CD4-positive, alpha-beta T cell treated with Interleukin-2 at 100 ng/mL for 4 hours (primary cell): ENCODE data around the gene ADARB2.
"Not testable (repeated sequence)": the region's sequence is repeated elsewhere in the genome, so short reads cannot be mapped to it uniquely, and the experiment has no call there.

Experiments used
- DNase-seq: peaks from one replicate; pipeline ENCODE4 v3.0.0-alpha.2; 2020; ENCODE audit warnings: low spot score

The ADARB2 gene

DNA sequence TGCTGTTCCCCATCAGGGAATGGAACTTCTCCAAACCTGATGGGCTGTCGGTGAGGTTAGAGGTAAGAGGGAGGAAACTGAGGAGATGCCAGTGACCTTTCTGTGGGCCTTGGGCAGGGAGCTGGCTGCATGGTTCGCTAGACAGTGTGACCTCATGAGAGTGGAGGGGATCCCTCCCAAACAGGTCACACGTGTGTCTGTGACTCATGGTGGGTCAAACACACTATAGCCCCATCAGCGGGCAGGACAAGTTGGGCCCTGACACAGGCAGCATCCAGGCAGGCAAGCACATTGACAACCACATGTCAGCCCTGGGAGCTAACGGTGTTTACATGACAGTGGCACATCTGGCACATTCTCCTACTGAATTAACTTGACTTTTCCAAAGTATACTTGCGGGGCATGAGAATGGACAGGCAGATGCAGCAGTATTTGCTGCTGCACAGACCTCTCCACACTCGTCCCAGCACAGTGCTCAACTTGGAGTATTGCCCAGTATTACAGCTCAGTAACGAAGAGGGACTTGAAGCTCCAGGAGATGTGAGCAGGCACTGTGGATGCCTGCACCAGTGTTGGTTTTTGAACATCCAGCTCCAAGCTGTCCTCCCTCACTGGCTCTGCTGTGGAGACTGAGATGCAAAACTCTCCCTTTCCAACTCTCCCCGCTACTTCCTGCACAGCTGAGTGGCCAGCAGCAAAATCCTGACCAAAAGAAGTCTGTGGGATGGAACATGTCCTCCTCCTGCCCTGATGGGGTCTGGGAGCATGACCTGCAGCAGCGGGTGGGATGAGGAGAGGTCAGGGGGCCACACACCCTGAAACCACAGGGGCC is 481.5 kb downstream of the ADARB2 start:
- no peak for DNase-seq

GRCh38 chr10:1255118-1255517 is 482.2 kb downstream of the ADARB2 start:
- no peak for DNase-seq

GRCh38 chr10:1253523-1254353 is 483.6 kb downstream of the ADARB2 start:
- no peak for DNase-seq

GRCh38 chr10:1251769-1252168 is 485.6 kb downstream of the ADARB2 start:
- no peak for DNase-seq

GRCh38 chr10:1249142-1249920 is 488.0 kb downstream of the ADARB2 start:
- no peak for DNase-seq

GRCh38 chr10:1248262-1248630 is 489.1 kb downstream of the ADARB2 start:
- DNase-seq: not testable (repeated sequence)

GRCh38 chr10:1247598-1248261 is 489.6 kb downstream of the ADARB2 start:
- DNase-seq: no peak

DNA sequence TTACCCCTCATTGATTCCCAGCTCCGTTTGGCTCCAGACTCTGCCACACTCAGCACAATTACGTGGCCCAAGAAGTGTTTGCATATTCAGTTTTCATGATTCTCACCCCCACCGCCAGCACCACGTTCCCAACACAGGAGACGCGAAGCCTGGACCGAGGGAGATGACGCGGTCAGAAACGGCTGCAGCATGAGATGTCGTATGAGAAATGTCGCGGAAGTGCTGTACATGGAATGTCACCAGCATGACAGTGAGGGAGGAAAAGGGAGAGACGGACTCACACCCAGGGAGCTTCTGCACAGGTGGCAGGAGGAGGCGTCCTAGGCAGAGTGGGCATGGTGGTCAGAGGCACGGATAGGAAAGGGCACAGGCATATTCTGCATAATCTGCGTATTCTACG is 492.8 kb downstream of the ADARB2 start:
- DNase-seq: no peak

DNA sequence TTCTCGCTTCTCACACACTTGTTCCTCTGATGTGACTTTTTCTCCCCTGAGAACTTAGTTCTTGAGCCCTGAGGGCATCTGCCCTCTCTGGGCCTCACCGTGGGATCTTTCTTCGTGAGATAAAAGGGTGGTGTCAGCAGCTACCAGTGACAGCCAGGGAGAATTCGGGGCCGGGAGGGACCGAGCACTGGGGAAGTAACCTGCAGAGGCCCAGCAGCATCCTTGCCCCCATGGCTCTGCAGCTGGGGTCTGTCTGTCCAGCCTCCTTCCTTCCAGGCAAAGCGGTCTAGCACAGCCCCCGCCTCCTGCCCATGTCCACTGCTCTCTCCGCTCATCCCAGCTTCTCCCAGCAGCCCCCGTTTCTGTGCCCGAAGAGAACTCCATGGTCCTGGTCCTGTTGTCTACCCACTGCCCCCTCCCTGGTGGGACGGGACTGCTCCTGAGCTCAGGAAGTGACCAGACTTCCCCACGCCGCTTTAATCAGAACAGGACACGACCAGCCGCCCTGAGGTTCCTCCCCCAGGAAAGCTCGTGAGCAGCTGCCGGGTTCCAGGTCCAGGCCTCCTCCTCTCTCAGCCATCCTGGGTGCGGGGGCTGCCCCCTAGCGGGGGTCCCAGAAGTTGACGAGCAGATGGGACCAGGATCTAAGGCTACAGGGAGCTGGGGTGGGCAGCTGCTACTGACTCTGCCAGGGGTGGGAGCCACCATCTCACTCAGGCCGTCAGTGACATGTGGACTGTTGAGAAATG is 493.7 kb downstream of the ADARB2 start:
- DNase-seq: no peak

DNA sequence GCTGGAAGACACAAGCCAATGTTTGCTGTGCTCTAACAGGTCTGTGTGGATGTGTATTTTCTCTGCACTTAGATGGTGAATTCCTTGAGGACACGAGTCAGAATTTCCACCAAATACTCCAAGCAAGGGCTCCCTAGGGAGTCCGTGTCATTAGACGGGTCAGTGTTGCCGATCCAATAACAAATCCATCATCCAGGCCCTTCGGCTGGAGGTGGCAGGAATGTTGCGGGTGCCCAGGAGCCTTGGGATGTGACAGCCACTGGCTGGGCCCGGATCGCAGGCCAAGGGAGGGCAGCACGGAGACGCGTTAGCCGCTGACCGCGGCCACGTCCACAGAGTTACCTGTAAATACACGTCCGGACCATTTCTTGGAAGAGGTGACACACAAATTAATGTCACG is 494.4 kb downstream of the ADARB2 start:
- no peak for DNase-seq

- no peak for DNase-seq
These were observed 495.1 kb downstream of the ADARB2 start for GRCh38 chr10:1241973-1242935.

DNA sequence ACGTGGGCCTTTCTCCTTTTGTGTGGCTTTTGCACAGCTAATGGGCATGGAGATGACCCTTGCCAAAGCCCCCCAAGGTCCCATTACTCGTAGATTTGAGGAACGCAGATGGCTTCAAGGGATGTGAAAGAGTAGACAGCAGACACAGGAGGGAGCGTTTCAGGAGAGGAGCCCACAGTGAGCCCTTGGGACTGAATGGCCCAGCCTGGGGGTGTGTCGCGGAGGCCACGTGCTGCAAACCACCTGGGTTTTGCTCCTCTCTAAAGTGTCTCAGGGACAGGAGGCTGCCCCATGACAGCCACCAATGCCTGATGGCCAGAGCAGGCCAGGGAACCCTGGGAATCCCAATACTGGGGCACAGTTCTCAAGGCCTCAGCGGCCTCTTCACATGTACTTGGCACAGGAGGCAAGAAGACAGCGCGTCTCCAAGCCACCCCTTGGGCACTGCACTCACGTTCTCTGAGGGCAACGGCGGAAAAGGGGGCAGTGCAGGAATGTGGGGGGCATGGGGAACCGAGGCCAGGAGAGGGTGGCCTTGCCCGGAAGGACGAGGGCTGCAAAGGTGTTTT is 495.9 kb downstream of the ADARB2 start:
- no peak for DNase-seq

- no peak for DNase-seq
These were observed 497.0 kb downstream of the ADARB2 start for GRCh38 chr10:1240341-1240775.

DNA sequence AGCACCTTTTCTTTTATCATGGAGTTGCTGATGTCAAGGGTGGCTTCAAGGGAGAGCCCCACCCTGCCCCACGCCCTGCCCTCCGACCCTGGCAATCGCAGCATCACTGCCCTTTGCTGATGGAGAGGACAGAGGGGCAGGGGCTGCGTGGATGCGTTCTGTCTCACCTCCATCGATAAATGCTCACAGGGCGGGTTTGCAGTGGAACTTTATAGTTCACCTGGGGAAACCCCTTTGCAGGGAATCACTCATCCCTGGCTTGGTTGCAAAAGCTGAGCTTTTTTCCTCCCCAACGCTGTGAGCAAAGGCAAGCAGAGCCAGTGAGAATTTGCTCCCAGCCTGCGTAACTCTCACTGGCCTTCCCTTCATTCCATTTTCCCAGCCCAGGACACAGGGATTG is 504.3 kb downstream of the ADARB2 start:
- no peak for DNase-seq

DNA sequence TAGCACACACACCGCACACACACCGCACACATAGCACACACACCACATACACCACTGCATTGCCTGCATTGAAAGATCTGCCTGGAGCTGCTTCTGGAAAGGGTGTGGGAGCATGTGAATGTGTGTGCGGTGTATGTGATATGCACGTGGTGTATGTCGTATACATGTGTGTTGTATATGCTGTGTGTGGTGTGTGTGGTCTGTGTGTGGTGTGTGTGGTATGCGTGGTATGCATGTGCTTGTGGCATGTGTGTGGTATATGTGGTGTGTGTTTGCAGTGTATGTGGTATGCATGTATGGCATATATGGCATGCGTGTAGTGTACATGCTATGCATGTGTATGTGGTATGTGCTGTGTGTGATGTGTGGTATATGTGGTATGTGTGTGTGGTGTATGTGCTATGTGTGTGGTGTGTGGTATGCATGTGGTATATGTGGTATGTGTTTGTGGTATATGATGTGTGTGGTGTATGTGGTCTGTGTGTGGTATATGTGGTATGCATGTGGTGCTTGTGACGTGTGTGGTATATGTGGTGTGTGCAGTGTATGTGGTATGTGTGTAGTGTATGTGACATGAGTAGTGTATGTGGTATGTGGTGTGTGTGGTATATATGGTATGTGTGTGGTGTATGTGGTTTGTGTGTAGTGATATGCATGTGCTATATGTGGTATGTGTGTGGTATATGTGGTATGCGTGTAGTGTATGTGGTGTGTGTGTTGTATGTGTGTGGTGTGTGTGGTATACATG is 505.0 kb downstream of the ADARB2 start:
- DNase-seq: no peak

GRCh38 chr10:1230592-1231275 is 506.6 kb downstream of the ADARB2 start:
- DNase-seq: no peak

DNA sequence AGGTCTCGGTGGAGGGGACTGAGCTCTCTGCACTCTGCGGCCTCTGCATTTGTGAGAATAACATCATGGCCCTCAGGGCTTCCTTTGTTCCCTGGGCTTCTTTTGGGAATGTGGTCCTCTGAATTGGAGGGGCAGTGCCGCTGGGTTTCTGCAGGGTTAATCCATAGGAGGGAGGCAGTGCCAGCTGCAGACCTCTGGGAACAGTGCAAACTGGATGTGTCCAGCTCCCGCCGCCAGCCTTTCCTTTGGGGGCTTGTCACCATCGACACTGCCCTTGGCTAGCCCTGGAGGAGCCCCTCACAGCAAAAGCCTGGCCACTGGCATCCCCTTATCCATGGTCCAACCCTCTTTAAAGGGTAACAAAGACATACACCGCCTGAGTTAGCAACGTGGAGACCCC is 507.2 kb downstream of the ADARB2 start:
- DNase-seq: no peak

- no peak for DNase-seq
These were observed 507.8 kb downstream of the ADARB2 start for GRCh38 chr10:1229574-1229973.
